Body of pancreas (tissue), 4 donors: ENCODE data around the gene POLR3E. TPM values are rescaled to one million over a fixed set of nuclear protein-coding genes. Genes with fewer than 3 reads are reported as not detected.
"Not testable (repeated sequence)": the region's sequence is repeated elsewhere in the genome, so short reads cannot be mapped to it uniquely, and the experiment has no call there.

Experiments used
- ATAC-seq: fragments of 150-250 bp; one replicate; pipeline ENCODE4 v1.9.1; 2016
- DNase-seq, 4 donors: peaks; one replicate each; pipeline ENCODE4 v3.0.0-alpha.2; 2019
- H3K27ac ChIP-seq, 4 donors: fragments of 200-600 bp; sonication (generic); 1 replicate in 3 of 4; 2 replicates in 1 of 4; pipeline versions ENCODE4 v1.5.1 to v1.6.1; 2016 to 2019; ENCODE audit warnings: mild to moderate bottlenecking in 1 of 4, mixed read lengths in 1 of 4, moderate library complexity in 1 of 4
- H3K27me3 ChIP-seq, 2 donors: fragments of 200-600 bp; sonication (generic); one replicate each; pipeline ENCODE4 v1.6.0; 2016; ENCODE audit warnings: mild to moderate bottlenecking in 1 of 2
- H3K36me3 ChIP-seq, 2 donors: fragments of 200-600 bp; sonication (generic); replicated peaks in 1 of 2; 2 replicates each; pipeline ENCODE4 v1.5.1; 2016; ENCODE audit warnings: low read depth in 2 of 2; ENCODE audit not compliant: insufficient read depth in 1 of 2
- H3K4me1 ChIP-seq: fragments of 200-600 bp; sonication (generic); one replicate; pipeline ENCODE4 v1.6.0; 2016
- H3K4me3 ChIP-seq, 2 donors: fragments of 200-600 bp; sonication (generic); 1 replicate in 1 of 2; 2 replicates in 1 of 2; pipeline ENCODE4 v1.5.1; 2016 to 2019
- H3K9me3 ChIP-seq, 3 donors: fragments of 200-600 bp; sonication (generic); 1 replicate in 2 of 3; 2 replicates in 1 of 3; pipeline ENCODE4 v1.5.1; 2016
- POLR2A ChIP-seq, 3 donors: fragments of 450-650 bp; IDR thresholded peaks; one replicate each; pipeline ENCODE4 v1.6.1; 2016; ENCODE audit warnings: antibody characterized with exemption in 3 of 3, mild to moderate bottlenecking in 2 of 3
- WGBS, 2 donors: methylation state at CpG; one replicate each; pipeline ENCODE4 v1.1.5; 2017; 5-methylcytosine and 5-hydroxymethylcytosine counted together
- intact Hi-C: fragments of 100-400 bp; cut with DNase I; formaldehyde crosslinking; loops from one replicate; pipeline ENCODE4 v1.15.1; 2023
- total RNA-seq, 2 donors: library from RNA; depleted of rRNA; stranded (reverse); fragments of >200 nt; gene quantifications; one replicate each; pipeline ENCODE4 v1.1.0, GENCODE V29; 2016
- TF ChIP-seq, protein P1 (sequence below), 7 experiments: fragments of 450-650 bp in 4 of 7; fragments of 200-600 bp in 3 of 7; sonication (generic) in 3 of 7; IDR thresholded peaks; one replicate each; pipeline ENCODE4 v1.5.1; 2016 to 2019; ENCODE audit warnings: antibody characterized with exemption in 7 of 7

POLR3E gene
- total RNA-seq, 2 donors from 2014 or later = 52.1 to 94.9 TPM

DNA sequence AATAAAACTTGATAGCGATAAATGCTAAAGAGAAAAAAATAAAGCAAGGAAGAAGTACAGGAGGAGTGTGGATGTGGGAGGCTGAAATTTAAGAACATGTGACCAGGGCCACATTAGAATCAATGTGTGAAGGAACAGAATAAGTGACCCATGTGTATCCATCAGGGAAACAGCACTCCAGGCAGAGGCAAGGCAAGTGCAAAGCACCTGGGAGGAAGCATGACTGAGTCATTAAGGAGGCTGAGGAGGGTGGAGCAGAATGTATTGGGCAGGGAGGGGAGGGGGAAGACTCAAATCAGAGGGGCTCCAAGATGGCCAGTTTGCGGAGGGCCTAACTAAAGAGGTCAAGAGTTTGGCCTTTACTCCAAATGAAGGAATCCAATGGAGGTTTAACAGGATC lies 69.2 kb downstream of the POLR3E start:
- no peak for TF ChIP-seq POLR2A (IDR thresholded peaks at IDR 0.05)
- TF ChIP-seq, protein P1, sequence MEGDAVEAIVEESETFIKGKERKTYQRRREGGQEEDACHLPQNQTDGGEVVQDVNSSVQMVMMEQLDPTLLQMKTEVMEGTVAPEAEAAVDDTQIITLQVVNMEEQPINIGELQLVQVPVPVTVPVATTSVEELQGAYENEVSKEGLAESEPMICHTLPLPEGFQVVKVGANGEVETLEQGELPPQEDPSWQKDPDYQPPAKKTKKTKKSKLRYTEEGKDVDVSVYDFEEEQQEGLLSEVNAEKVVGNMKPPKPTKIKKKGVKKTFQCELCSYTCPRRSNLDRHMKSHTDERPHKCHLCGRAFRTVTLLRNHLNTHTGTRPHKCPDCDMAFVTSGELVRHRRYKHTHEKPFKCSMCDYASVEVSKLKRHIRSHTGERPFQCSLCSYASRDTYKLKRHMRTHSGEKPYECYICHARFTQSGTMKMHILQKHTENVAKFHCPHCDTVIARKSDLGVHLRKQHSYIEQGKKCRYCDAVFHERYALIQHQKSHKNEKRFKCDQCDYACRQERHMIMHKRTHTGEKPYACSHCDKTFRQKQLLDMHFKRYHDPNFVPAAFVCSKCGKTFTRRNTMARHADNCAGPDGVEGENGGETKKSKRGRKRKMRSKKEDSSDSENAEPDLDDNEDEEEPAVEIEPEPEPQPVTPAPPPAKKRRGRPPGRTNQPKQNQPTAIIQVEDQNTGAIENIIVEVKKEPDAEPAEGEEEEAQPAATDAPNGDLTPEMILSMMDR (IDR thresholded peaks at IDR 0.05) = no peak
- peaks cover 0 to 7% of the 10 kb centered on the region in 2 donors for H3K36me3 ChIP-seq
- ATAC-seq (no peak), DNase-seq (no peak)
- WGBS, 2 donors = 94 to 100% methylated on average over 2 of the region's 2 CpGs
- intact Hi-C loops = no loop called here
- peaks cover 45% of the 10 kb centered on the region for H3K4me1 ChIP-seq
- no peaks in the 10 kb centered on the region for H3K9me3 ChIP-seq
- no peak overlapping the region for H3K27ac ChIP-seq
- H3K4me3 ChIP-seq = no peak overlapping the region
- H3K27me3 ChIP-seq = no peaks in the 10 kb centered on the region

DNA sequence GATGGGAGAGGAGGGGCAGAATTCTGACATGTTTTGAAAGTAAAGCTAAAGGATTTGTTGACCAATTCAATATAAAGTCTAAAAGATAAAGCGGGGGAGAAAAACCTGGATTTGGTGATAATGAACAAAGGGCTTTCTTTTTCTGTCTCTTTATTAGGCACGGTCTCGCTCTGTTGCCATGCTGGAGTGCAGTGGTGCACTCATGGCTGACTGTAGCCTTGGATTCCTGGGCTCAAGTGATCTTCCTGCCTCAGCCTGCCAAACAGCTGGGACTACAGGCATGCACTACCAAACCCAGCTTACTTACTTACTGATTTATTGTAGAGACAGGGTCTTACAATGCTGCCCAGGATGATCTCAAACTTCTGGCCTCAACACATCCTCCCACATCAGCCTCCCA lies 69.7 kb downstream of the POLR3E start:
- Histone ChIP-seq H3K4me1 (peaks cover 50% of the 10 kb centered on the region), H3K27me3 (no peaks in the 10 kb centered on the region), H3K4me3 (no peak overlapping the region), H3K27ac (no peak overlapping the region), H3K9me3 (no peaks in the 10 kb centered on the region), H3K36me3 (peaks cover 0 to 7% of the 10 kb centered on the region in 2 donors)
- no peak for DNase-seq
- WGBS, 2 donors = 87 to 97% methylated on average over 3 of the region's 3 CpGs
- intact Hi-C loops = no loop called here
- TF ChIP-seq, protein P1 (IDR thresholded peaks at IDR 0.05) = no peak
- no peak for TF ChIP-seq POLR2A (IDR thresholded peaks at IDR 0.05)
- no peak for ATAC-seq

DNA sequence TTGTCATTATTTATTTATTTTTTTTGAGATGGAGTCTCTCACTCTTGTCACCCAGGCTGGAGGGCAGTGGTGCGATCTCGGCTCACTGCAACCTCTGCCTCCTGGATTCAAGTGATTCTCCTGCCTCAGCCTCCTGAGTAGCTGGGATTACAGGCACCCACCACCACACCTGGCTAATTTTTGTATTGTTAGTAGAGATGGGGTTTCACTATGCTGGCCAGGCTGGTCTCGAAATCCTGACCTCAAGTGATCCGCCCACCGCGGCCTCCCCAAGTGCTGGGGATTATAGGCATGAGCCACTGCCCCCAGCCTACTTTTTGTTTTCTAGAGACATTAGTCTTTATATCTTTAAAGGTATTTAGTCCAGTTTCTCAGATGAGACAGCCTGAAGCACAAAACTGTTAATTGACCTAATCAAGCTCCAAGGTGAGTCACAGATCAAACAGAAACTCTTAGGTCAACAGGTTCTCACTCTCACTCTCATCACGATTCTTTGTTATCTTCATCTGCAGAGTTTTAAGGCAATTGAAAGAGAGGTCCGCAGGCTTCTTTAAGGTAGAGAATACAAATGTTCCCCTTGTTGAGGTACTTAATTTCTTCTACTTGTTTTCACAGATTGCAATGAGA lies 71.1 kb downstream of the POLR3E start:
- Histone ChIP-seq H3K4me1 (peaks cover 64% of the 10 kb centered on the region), H3K27ac (peak overlapping the region in 3 of 4 donors; percentile 47 to 63 (median 57))
- H3K36me3 ChIP-seq, H3K4me3 ChIP-seq, H3K27me3 ChIP-seq, intact Hi-C loops, DNase-seq, H3K9me3 ChIP-seq: not testable (repeated sequence)
- WGBS, 2 donors = 74 to 80% methylated on average over 8 of the region's 8 CpGs
- ATAC-seq = peak; percentile 36

DNA sequence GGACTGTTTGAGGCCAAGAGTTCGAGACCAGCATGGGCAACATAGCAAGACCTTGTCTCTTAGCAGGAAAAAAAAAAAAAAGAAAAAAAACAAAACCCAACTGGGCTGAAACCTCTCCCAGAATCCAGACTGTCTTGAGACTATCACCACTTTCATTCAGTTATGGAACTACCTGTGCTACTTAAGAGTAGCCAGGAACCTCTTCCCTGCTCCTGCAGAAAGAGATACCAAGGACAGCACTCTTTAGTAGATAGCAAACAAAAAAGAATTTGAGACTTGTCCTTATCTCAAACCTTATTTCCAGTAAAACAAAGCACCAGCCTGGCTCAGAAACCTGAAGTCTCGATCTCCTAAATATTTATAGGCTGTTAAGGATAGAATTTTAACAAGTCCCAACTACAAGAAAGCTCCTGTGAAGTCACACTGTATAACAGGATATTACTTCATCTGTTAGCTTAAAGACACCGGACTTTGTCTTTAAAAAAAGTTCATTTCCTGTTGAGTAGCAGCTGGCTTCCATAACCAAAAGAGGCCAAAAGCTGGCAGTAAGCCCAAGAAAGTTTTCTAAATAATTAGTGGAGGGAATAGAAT lies 72.1 kb downstream of the POLR3E start:
- ATAC-seq (no peak), DNase-seq (no peak)
- Histone ChIP-seq H3K36me3 (peaks cover 0 to 4% of the 10 kb centered on the region in 2 donors), H3K27me3 (no peaks in the 10 kb centered on the region), H3K27ac (peak overlapping the region in 2 of 4 donors; percentile 57 to 63), H3K4me1 (peaks cover 65% of the 10 kb centered on the region), H3K4me3 (no peak overlapping the region), H3K9me3 (no peaks in the 10 kb centered on the region)
- TF ChIP-seq, protein P1 (IDR thresholded peaks at IDR 0.05) = no peak
- no peak for TF ChIP-seq POLR2A (IDR thresholded peaks at IDR 0.05)
- WGBS, 2 donors = 28 to 43% methylated on average over 3 of the region's 3 CpGs
- intact Hi-C loops = no loop called here

DNA sequence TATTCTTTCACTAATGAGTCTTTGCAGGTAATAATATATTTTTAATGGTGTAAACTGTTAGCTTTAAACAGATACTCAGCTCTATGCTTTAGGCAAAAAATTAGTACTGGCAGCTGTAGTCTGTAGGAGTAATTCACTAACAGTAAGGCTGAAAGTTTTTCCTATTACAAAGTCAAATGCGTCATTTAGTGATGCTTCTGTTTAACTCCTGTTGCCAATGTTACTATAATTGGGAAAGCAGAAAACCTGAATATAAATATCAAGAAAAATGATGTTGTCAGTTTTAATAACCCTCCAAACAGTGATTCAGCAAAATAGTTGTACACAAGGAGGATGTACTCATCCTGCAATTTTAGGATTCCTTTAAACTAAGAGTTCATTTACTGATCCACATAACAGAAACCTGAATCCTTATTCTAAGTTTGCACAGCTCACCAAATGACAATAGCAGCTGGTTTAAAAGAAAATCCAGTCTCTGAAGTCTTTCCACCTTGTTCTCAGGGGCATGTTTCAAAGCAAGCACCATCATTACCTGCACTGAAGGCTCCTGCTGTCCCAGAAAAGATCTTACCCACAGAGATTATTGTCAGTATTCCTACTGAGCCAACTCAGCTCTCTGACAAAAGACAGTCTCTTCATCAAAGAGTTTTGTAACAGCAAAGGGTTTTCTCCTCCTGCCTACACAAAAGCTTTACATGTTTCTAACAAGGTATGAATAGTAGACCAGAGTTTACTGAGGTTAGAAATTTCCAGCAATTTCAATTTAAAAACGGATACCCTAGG lies 73.0 kb downstream of the POLR3E start:
- no peak for ATAC-seq
- Histone ChIP-seq H3K27ac (peak overlapping the region in 3 of 4 donors; percentile 13 to 63 (median 57)), H3K4me1 (peaks cover 69% of the 10 kb centered on the region), H3K9me3 (no peaks in the 10 kb centered on the region), H3K27me3 (no peaks in the 10 kb centered on the region), H3K36me3 (no peaks in the 10 kb centered on the region), H3K4me3 (no peak overlapping the region)
- TF ChIP-seq, protein P1 (IDR thresholded peaks at IDR 0.05) = no peak
- no peak for TF ChIP-seq POLR2A (IDR thresholded peaks at IDR 0.05)
- intact Hi-C loops = no loop called here
- WGBS, 2 donors = 71 to 73% methylated on average over 2 of the region's 2 CpGs
- no peak for DNase-seq
